ENCODE data around the gene NKAIN2.

The NKAIN2 gene

GRCh38 chr6:123841067-123841896 is 37.6 kb downstream of the NKAIN2 start:
- no peaks in the 10 kb centered on the region for H3K27me3 ChIP-seq (ENCODE audit: insufficient read depth, low read length)
- no peaks in the 10 kb centered on the region for H3K4me1 ChIP-seq (ENCODE audit: control insufficient read depth, insufficient read depth, low read length, unreplicated experiment)
- no peaks in the 10 kb centered on the region for H3K79me2 ChIP-seq (ENCODE audit: control insufficient read depth, insufficient read depth, low read length, unreplicated experiment)
- no peaks in the 10 kb centered on the region for H3K36me3 ChIP-seq (ENCODE audit: insufficient read depth, low read length)
- H3K27ac ChIP-seq (ENCODE audit: low read depth, low read length): no peak overlapping the region
- no peak overlapping the region for H2AFZ ChIP-seq (ENCODE audit: low read length, unreplicated experiment)
- no peak overlapping the region for H3K4me3 ChIP-seq (ENCODE audit: low read depth, low read length)

- H3K27me3 ChIP-seq (ENCODE audit: insufficient read depth, low read length): no peaks in the 10 kb centered on the region
- no peaks in the 10 kb centered on the region for H3K36me3 ChIP-seq (ENCODE audit: insufficient read depth, low read length)
- H3K79me2 ChIP-seq (ENCODE audit: control insufficient read depth, insufficient read depth, low read length, unreplicated experiment): no peaks in the 10 kb centered on the region
- no peak overlapping the region for H3K27ac ChIP-seq (ENCODE audit: low read depth, low read length)
- no peak overlapping the region for H2AFZ ChIP-seq (ENCODE audit: low read length, unreplicated experiment)
- H3K4me3 ChIP-seq (ENCODE audit: low read depth, low read length): no peak overlapping the region
- no peaks in the 10 kb centered on the region for H3K4me1 ChIP-seq (ENCODE audit: control insufficient read depth, insufficient read depth, low read length, unreplicated experiment)
Observed at GRCh38 chr6:123844011-123844410, 40.3 kb downstream of the NKAIN2 start.

- H3K27me3 ChIP-seq (ENCODE audit: insufficient read depth, low read length): no peaks in the 10 kb centered on the region
- no peak overlapping the region for H3K4me3 ChIP-seq (ENCODE audit: low read depth, low read length)
- H3K79me2 ChIP-seq (ENCODE audit: control insufficient read depth, insufficient read depth, low read length, unreplicated experiment): no peaks in the 10 kb centered on the region
- H2AFZ ChIP-seq (ENCODE audit: low read length, unreplicated experiment): no peak overlapping the region
- H3K4me1 ChIP-seq (ENCODE audit: control insufficient read depth, insufficient read depth, low read length, unreplicated experiment): no peaks in the 10 kb centered on the region
- H3K36me3 ChIP-seq (ENCODE audit: insufficient read depth, low read length): no peaks in the 10 kb centered on the region
- no peak overlapping the region for H3K27ac ChIP-seq (ENCODE audit: low read depth, low read length)
Observed at GRCh38 chr6:123848347-123848746, 44.7 kb downstream of the NKAIN2 start.

GRCh38 chr6:123849406-123849805 is 45.7 kb downstream of the NKAIN2 start:
- Histone ChIP-seq H3K27ac (ENCODE audit: low read depth, low read length) (no peak overlapping the region), H3K27me3 (ENCODE audit: insufficient read depth, low read length) (no peaks in the 10 kb centered on the region), H2AFZ (ENCODE audit: low read length, unreplicated experiment) (no peak overlapping the region), H3K4me1 (ENCODE audit: control insufficient read depth, insufficient read depth, low read length, unreplicated experiment) (no peaks in the 10 kb centered on the region), H3K36me3 (ENCODE audit: insufficient read depth, low read length) (no peaks in the 10 kb centered on the region), H3K79me2 (ENCODE audit: control insufficient read depth, insufficient read depth, low read length, unreplicated experiment) (no peaks in the 10 kb centered on the region), H3K4me3 (ENCODE audit: low read depth, low read length) (no peak overlapping the region)

- Histone ChIP-seq H3K4me3 (ENCODE audit: low read depth, low read length) (no peak overlapping the region), H2AFZ (ENCODE audit: low read length, unreplicated experiment) (no peak overlapping the region), H3K4me1 (ENCODE audit: control insufficient read depth, insufficient read depth, low read length, unreplicated experiment) (no peaks in the 10 kb centered on the region), H3K79me2 (ENCODE audit: control insufficient read depth, insufficient read depth, low read length, unreplicated experiment) (no peaks in the 10 kb centered on the region), H3K27me3 (ENCODE audit: insufficient read depth, low read length) (no peaks in the 10 kb centered on the region), H3K27ac (ENCODE audit: low read depth, low read length) (no peak overlapping the region), H3K36me3 (ENCODE audit: insufficient read depth, low read length) (no peaks in the 10 kb centered on the region)
Observed at GRCh38 chr6:123850555-123850954, 46.9 kb downstream of the NKAIN2 start.

GRCh38 chr6:123854201-123854600 is 50.5 kb downstream of the NKAIN2 start:
- no peaks in the 10 kb centered on the region for H3K36me3 ChIP-seq (ENCODE audit: insufficient read depth, low read length)
- H3K27me3 ChIP-seq (ENCODE audit: insufficient read depth, low read length): no peaks in the 10 kb centered on the region

GRCh38 chr6:123855506-123855905 is 51.8 kb downstream of the NKAIN2 start:
- Histone ChIP-seq H3K27me3 (ENCODE audit: insufficient read depth, low read length) (no peaks in the 10 kb centered on the region), H3K36me3 (ENCODE audit: insufficient read depth, low read length) (no peaks in the 10 kb centered on the region), H3K27ac (ENCODE audit: low read depth, low read length) (no peak overlapping the region), H3K79me2 (ENCODE audit: control insufficient read depth, insufficient read depth, low read length, unreplicated experiment) (no peaks in the 10 kb centered on the region), H3K4me3 (ENCODE audit: low read depth, low read length) (no peak overlapping the region), H2AFZ (ENCODE audit: low read length, unreplicated experiment) (no peak overlapping the region), H3K4me1 (ENCODE audit: control insufficient read depth, insufficient read depth, low read length, unreplicated experiment) (no peaks in the 10 kb centered on the region)

More at GRCh38 chr6:123854201-123854600, 50.5 kb downstream of the NKAIN2 start:
- Histone ChIP-seq H3K27ac (ENCODE audit: low read depth, low read length) (no peak overlapping the region), H3K79me2 (ENCODE audit: control insufficient read depth, insufficient read depth, low read length, unreplicated experiment) (no peaks in the 10 kb centered on the region), H3K4me3 (ENCODE audit: low read depth, low read length) (no peak overlapping the region), H2AFZ (ENCODE audit: low read length, unreplicated experiment) (no peak overlapping the region), H3K4me1 (ENCODE audit: control insufficient read depth, insufficient read depth, low read length, unreplicated experiment) (no peaks in the 10 kb centered on the region)

- H2AFZ ChIP-seq (ENCODE audit: low read length, unreplicated experiment): no peak overlapping the region
- H3K27ac ChIP-seq (ENCODE audit: low read depth, low read length): no peak overlapping the region
- H3K36me3 ChIP-seq (ENCODE audit: insufficient read depth, low read length): no peaks in the 10 kb centered on the region
- H3K4me3 ChIP-seq (ENCODE audit: low read depth, low read length): no peak overlapping the region
- H3K79me2 ChIP-seq (ENCODE audit: control insufficient read depth, insufficient read depth, low read length, unreplicated experiment): no peaks in the 10 kb centered on the region
- no peaks in the 10 kb centered on the region for H3K4me1 ChIP-seq (ENCODE audit: control insufficient read depth, insufficient read depth, low read length, unreplicated experiment)
- H3K27me3 ChIP-seq (ENCODE audit: insufficient read depth, low read length): no peaks in the 10 kb centered on the region
Observed at GRCh38 chr6:123859291-123859690, 55.6 kb downstream of the NKAIN2 start.

- Histone ChIP-seq H3K27ac (ENCODE audit: low read depth, low read length) (no peak overlapping the region), H2AFZ (ENCODE audit: low read length, unreplicated experiment) (no peak overlapping the region), H3K4me1 (ENCODE audit: control insufficient read depth, insufficient read depth, low read length, unreplicated experiment) (no peaks in the 10 kb centered on the region), H3K4me3 (ENCODE audit: low read depth, low read length) (no peak overlapping the region), H3K36me3 (ENCODE audit: insufficient read depth, low read length) (no peaks in the 10 kb centered on the region), H3K79me2 (ENCODE audit: control insufficient read depth, insufficient read depth, low read length, unreplicated experiment) (no peaks in the 10 kb centered on the region), H3K27me3 (ENCODE audit: insufficient read depth, low read length) (no peaks in the 10 kb centered on the region)
Observed at GRCh38 chr6:123869334-123869733, 65.7 kb downstream of the NKAIN2 start.

GRCh38 chr6:123873974-123874373 is 70.3 kb downstream of the NKAIN2 start:
- H3K4me3 ChIP-seq (ENCODE audit: low read depth, low read length): no peak overlapping the region
- H3K36me3 ChIP-seq (ENCODE audit: insufficient read depth, low read length): no peaks in the 10 kb centered on the region
- no peaks in the 10 kb centered on the region for H3K27me3 ChIP-seq (ENCODE audit: insufficient read depth, low read length)
- H3K27ac ChIP-seq (ENCODE audit: low read depth, low read length): no peak overlapping the region
- H3K79me2 ChIP-seq (ENCODE audit: control insufficient read depth, insufficient read depth, low read length, unreplicated experiment): no peaks in the 10 kb centered on the region
- no peak overlapping the region for H2AFZ ChIP-seq (ENCODE audit: low read length, unreplicated experiment)
- H3K4me1 ChIP-seq (ENCODE audit: control insufficient read depth, insufficient read depth, low read length, unreplicated experiment): no peaks in the 10 kb centered on the region

GRCh38 chr6:123875784-123876183 is 72.1 kb downstream of the NKAIN2 start:
- Histone ChIP-seq H3K79me2 (ENCODE audit: control insufficient read depth, insufficient read depth, low read length, unreplicated experiment) (no peaks in the 10 kb centered on the region), H2AFZ (ENCODE audit: low read length, unreplicated experiment) (no peak overlapping the region), H3K4me1 (ENCODE audit: control insufficient read depth, insufficient read depth, low read length, unreplicated experiment) (no peaks in the 10 kb centered on the region), H3K27ac (ENCODE audit: low read depth, low read length) (no peak overlapping the region), H3K27me3 (ENCODE audit: insufficient read depth, low read length) (no peaks in the 10 kb centered on the region), H3K36me3 (ENCODE audit: insufficient read depth, low read length) (no peaks in the 10 kb centered on the region), H3K4me3 (ENCODE audit: low read depth, low read length) (no peak overlapping the region)

All from ACC112 (cell line).